Fibroblast of villous mesenchyme (primary cell): ENCODE results near the gene PHACTR4. TPM values are rescaled to one million over a fixed set of nuclear protein-coding genes. Genes with fewer than 3 reads are reported as not detected.
"Not testable (repeated sequence)": the region's sequence is repeated elsewhere in the genome, so short reads cannot be mapped to it uniquely, and the experiment has no call there.

Source experiments
- DNase-seq: peaks from one replicate; pipeline ENCODE4 v3.0.0-alpha.2; 2010; ENCODE audit warnings: low read depth
- H3K4me3 ChIP-seq: 2 replicates; pipeline ENCODE4 v1.5.1; 2011; ENCODE audit warnings: low read depth, mild to moderate bottlenecking, low read length
- CTCF ChIP-seq: IDR thresholded peaks from 2 replicates; pipeline ENCODE4 v1.5.1; 2012; ENCODE audit warnings: low read depth, mild to moderate bottlenecking, low read length; ENCODE audit not compliant: insufficient read depth
- total RNA-seq: library from RNA; depleted of rRNA; stranded (reverse); fragments of >200 nt; gene quantifications from 2 replicates; pipeline ENCODE4 v1.2.3, GENCODE V29; 2012

Gene PHACTR4
- total RNA-seq = 11.6 and 12.1 TPM in 2 replicates

GRCh38 chr1:28369371-28370238 is at the start of gene PHACTR4:
TSS of gene PHACTR4 (plus strand) at chr1:28369740. CDS start at chr1:28407448, 37,708 bp downstream.
- TF ChIP-seq CTCF = no peak
- DNase-seq = peak; percentile 94
- H3K4me3 ChIP-seq = peak within 1 kb of the TSS; percentile 79

GRCh38 chr1:28322194-28322593 is 47.3 kb upstream of the PHACTR4 start:
- no peak overlapping the region for H3K4me3 ChIP-seq
- no peak for DNase-seq
- no peak for TF ChIP-seq CTCF

- no peak for TF ChIP-seq CTCF
- DNase-seq = no peak
Measured at GRCh38 chr1:28323720-28324119, 45.8 kb upstream of the PHACTR4 start.

GRCh38 chr1:28326515-28326914 is 43.0 kb upstream of the PHACTR4 start:
- H3K4me3 ChIP-seq = no peak overlapping the region
- no peak for DNase-seq
- no peak for TF ChIP-seq CTCF

More at GRCh38 chr1:28323720-28324119, 45.8 kb upstream of the PHACTR4 start:
- no peak overlapping the region for H3K4me3 ChIP-seq

- H3K4me3 ChIP-seq = no peak overlapping the region
- no peak for TF ChIP-seq CTCF
- no peak for DNase-seq
Measured at GRCh38 chr1:28326984-28327383, 42.6 kb upstream of the PHACTR4 start.

GRCh38 chr1:28327431-28327830 is 42.1 kb upstream of the PHACTR4 start:
- not testable (repeated sequence) for DNase-seq, H3K4me3 ChIP-seq

- H3K4me3 ChIP-seq = peak overlapping the region; percentile 84
- no peak for DNase-seq
- no peak for TF ChIP-seq CTCF
Measured at GRCh38 chr1:28328228-28328648, 41.3 kb upstream of the PHACTR4 start.
